HepG2 (cell line): ENCODE data around the gene TMCC2. TPM values are rescaled to one million over a fixed set of nuclear protein-coding genes. Genes with fewer than 3 reads are reported as not detected.
A peak's percentile ranks its signal among the peaks of the same experiment; 100 is the strongest.

Experiments used
- ATAC-seq: fragments of 200-7000 bp; cut with Tn5 transposase; 3 replicates; pipeline ENCODE4 v1.9.1; 2020; ENCODE audit warnings: mild to moderate bottlenecking, moderate library complexity
- BruUV-seq: library from RNA; stranded (reverse); fragments of 400-500 nt; replicated peaks from 2 replicates; lab custom pipeline; 2021; lab: Mats Ljungman, UMichigan
- CTCF ChIA-PET: fragments of 300-600 bp; formaldehyde crosslinking; extraction: SDS; loops from one replicate; lab custom pipeline; 2021; ENCODE audit warnings: low total read pairs, inconsistent platforms, low intra/inter-chr PET ratio; lab: Yijun Ruan, JAX
- POLR2A ChIA-PET: fragments of 350-600 bp; sonication (Branson Sonifier 250); formaldehyde crosslinking; loops from one replicate; lab custom pipeline; 2020; ENCODE audit warnings: antibody characterized with exemption, inconsistent platforms; lab: Yijun Ruan, JAX
- DNase-seq: peaks from one replicate; pipeline ENCODE4 v3.0.0-alpha.2; 2015; ENCODE audit warnings: low spot score
- FAIRE-seq: peaks from 3 replicates; lab custom pipeline; 2011; peaks lifted over from hg19 to GRCh38; lab: Jason Lieb, UNC
- H2AFZ ChIP-seq: one replicate; pipeline ENCODE4 v1.6.1; 2011; ENCODE audit warnings: low read length, inconsistent platforms
- H3K27ac ChIP-seq: fragments of 300-600 bp; 3 replicates; pipeline ENCODE4 v1.8.0; 2011; ENCODE audit warnings: mixed run types, mild to moderate bottlenecking, mixed read lengths, low read length, inconsistent platforms; ENCODE audit not compliant: insufficient read depth; ENCODE audit errors: extremely low read length
- H3K27me3 ChIP-seq, 2 experiments: fragments of 200-600 bp in 1 of 2; 2 replicates in 1 of 2; 3 replicates in 1 of 2; pipeline versions ENCODE4 v1.6.0 to v1.8.0; 2011; ENCODE audit warnings: low read length in 2 of 2, mild to moderate bottlenecking in 2 of 2, moderate library complexity in 2 of 2, inconsistent platforms in 1 of 2; ENCODE audit not compliant: insufficient read depth in 2 of 2, control insufficient read depth in 1 of 2
- H3K36me3 ChIP-seq, 2 experiments: fragments of 200-600 bp in 1 of 2; replicated peaks in 1 of 2; 2 replicates in 1 of 2; 3 replicates in 1 of 2; pipeline versions ENCODE4 v1.5.1 to v1.8.0; 2011; ENCODE audit warnings: low read length in 2 of 2, inconsistent platforms in 1 of 2; ENCODE audit not compliant: insufficient read depth in 2 of 2, control insufficient read depth in 1 of 2
- H3K4me1 ChIP-seq: 2 replicates; pipeline ENCODE4 v1.5.1; 2012; ENCODE audit warnings: low read length, inconsistent platforms; ENCODE audit not compliant: insufficient read depth
- H3K4me2 ChIP-seq: 2 replicates; pipeline ENCODE4 v1.6.0; 2011; ENCODE audit warnings: low read depth, low read length, inconsistent platforms
- H3K4me3 ChIP-seq, 3 experiments: fragments of 200-600 bp in 1 of 3; sonication (generic), shearing (Covaris generic) in 1 of 3; replicated peaks in 1 of 3; 2 replicates each; pipeline ENCODE4 v1.5.1; 2011 to 2016; ENCODE audit warnings: low read length in 3 of 3, inconsistent platforms in 2 of 3, low read depth in 2 of 3, mild to moderate bottlenecking in 2 of 3, control low read depth in 1 of 3, mixed read lengths in 1 of 3; ENCODE audit not compliant: insufficient read depth in 1 of 3
- H3K79me2 ChIP-seq: one replicate; pipeline ENCODE4 v1.6.1; 2011; ENCODE audit warnings: low read length, inconsistent platforms; ENCODE audit not compliant: insufficient read depth
- H3K9ac ChIP-seq: 2 replicates; pipeline ENCODE4 v1.6.0; 2011; ENCODE audit warnings: mild to moderate bottlenecking, low read depth, low read length, inconsistent platforms; ENCODE audit not compliant: insufficient read depth
- H3K9me3 ChIP-seq: 2 replicates; pipeline ENCODE4 v1.5.1; 2012; ENCODE audit warnings: mild to moderate bottlenecking, low read length
- H4K20me1 ChIP-seq: 2 replicates; pipeline ENCODE4 v1.6.0; 2011; ENCODE audit warnings: inconsistent platforms, mild to moderate bottlenecking, low read length, moderate library complexity; ENCODE audit not compliant: insufficient read depth
- ADNP ChIP-seq: sonication (generic); formaldehyde crosslinking; IDR thresholded peaks from 2 replicates; pipeline ENCODE4 v1.4.0; 2020; ENCODE audit warnings: missing genetic modification reagents
- GABPB1 ChIP-seq: IDR thresholded peaks from 2 replicates; pipeline ENCODE4 v1.6.1; 2016; ENCODE audit warnings: mild to moderate bottlenecking, missing genetic modification reagents, moderate library complexity, missing compliant biosample characterization
- GATAD1 ChIP-seq: IDR thresholded peaks from 2 replicates; pipeline ENCODE4 v1.6.1; 2016; ENCODE audit warnings: missing genetic modification reagents, missing compliant biosample characterization
- MIXL1 ChIP-seq: IDR thresholded peaks from 2 replicates; pipeline ENCODE4 v1.6.1; 2016
- MXD3 ChIP-seq: IDR thresholded peaks from 2 replicates; pipeline ENCODE4 v1.6.1; 2016; ENCODE audit warnings: mild to moderate bottlenecking, missing biosample characterization, missing genetic modification reagents
- PATZ1 ChIP-seq: sonication (generic); formaldehyde crosslinking; IDR thresholded peaks from 2 replicates; pipeline ENCODE4 v1.4.0; 2020; ENCODE audit warnings: missing genetic modification reagents
- RFX1 ChIP-seq: fragments of 450-650 bp; IDR thresholded peaks from 2 replicates; pipeline ENCODE4 v1.6.1; 2017
- SATB2 ChIP-seq: sonication (generic); formaldehyde crosslinking; IDR thresholded peaks from 2 replicates; pipeline ENCODE4 v1.5.0; 2020; ENCODE audit warnings: missing genetic modification reagents
- SNRNP70 ChIP-seq: fragments of 200-400 bp; formaldehyde crosslinking; IDR thresholded peaks from 2 replicates; pipeline ENCODE4 v1.6.1; 2017; ENCODE audit warnings: mild to moderate bottlenecking, low read depth, low read length, moderate library complexity
- THYN1 ChIP-seq: sonication (generic); formaldehyde crosslinking; IDR thresholded peaks from 2 replicates; pipeline ENCODE4 v1.8.1; 2023; ENCODE audit warnings: low read depth, mild to moderate bottlenecking, moderate library complexity, missing genetic modification reagents, borderline replicate concordance
- XRCC5 ChIP-seq: fragments of 200-400 bp; formaldehyde crosslinking; optimal IDR thresholded peaks from 2 replicates; pipeline ENCODE3; 2017; ENCODE audit warnings: mild to moderate bottlenecking, low read length
- ZNF143 ChIP-seq: sonication (generic); formaldehyde crosslinking; IDR thresholded peaks from 2 replicates; pipeline ENCODE4 v1.4.0; 2020; ENCODE audit warnings: missing genetic modification reagents
- ZNF263 ChIP-seq: sonication (generic); formaldehyde crosslinking; IDR thresholded peaks from 2 replicates; pipeline ENCODE4 v1.4.0; 2020; ENCODE audit warnings: missing genetic modification reagents
- ZNF276 ChIP-seq: sonication (generic); formaldehyde crosslinking; IDR thresholded peaks from 2 replicates; pipeline ENCODE4 v1.4.0; 2020; ENCODE audit warnings: mild to moderate bottlenecking, low read depth, missing genetic modification reagents
- ZNF567 ChIP-seq: sonication (generic); formaldehyde crosslinking; IDR thresholded peaks from 2 replicates; pipeline ENCODE4 v1.8.1; 2023; ENCODE audit warnings: mild to moderate bottlenecking, missing genetic modification reagents, borderline replicate concordance
- WGBS: methylation state at CpG from one replicate; pipeline ENCODE4 v1.1.6; 2017; ENCODE audit warnings: low lambda C conversion rate; 5-methylcytosine and 5-hydroxymethylcytosine counted together
- in situ Hi-C: cut with HindIII; loops from 2 replicates; pipeline ENCODE4 v1.10.0; 2017; ENCODE audit warnings: low pct_unique_long_range_greater_than_20kb; ENCODE audit not compliant: extremely low pct_ligation_motif_present
- intact Hi-C: fragments of 100-400 bp; cut with micrococcal nuclease; formaldehyde crosslinking; loops from one replicate; pipeline ENCODE4 v1.10.0; 2022; ENCODE audit not compliant: unreplicated experiment
- polyA plus RNA-seq, 8 experiments: library from polyadenylated mRNA; depleted of rRNA in 3 of 8; stranded (reverse) in 7 of 8; unstranded in 1 of 8; fragments of >200 nt; fragmentation: Illumina TruSeq in 4 of 8; extraction: Trizol in 4 of 8; gene quantifications; 2 replicates each; pipeline versions ENCODE4 v1.2.1 to v1.2.3, GENCODE V29; 2011 to 2016; ENCODE audit warnings: low read depth in 4 of 8, missing spikeins in 1 of 8, mixed read lengths in 1 of 8; ENCODE audit not compliant: insufficient read depth in 1 of 8
- total RNA-seq, 5 experiments: library from RNA; depleted of rRNA; stranded (reverse); fragments of >200 nt; fragmentation: Illumina TruSeq; extraction: Trizol; gene quantifications; 2 replicates each; pipeline ENCODE4 v1.2.3, GENCODE V29; 2016; ENCODE audit warnings: low read depth in 1 of 5

The TMCC2 gene
- total and polyA plus RNA-seq, 2 of the 13 experiments (the other 11 are each of a cell fraction or from before 2014, with no cell fraction given): 0.12 to 0.24 TPM

GRCh38 chr1:205287767-205288559, 60.2 kb downstream of the TMCC2 start:
- Histone ChIP-seq H3K4me1 (peaks cover 75% of the 10 kb centered on the region), H2AFZ (no peak overlapping the region)
- POLR2A ChIA-PET: interaction anchor here (1.2 kb wide), 1 partner anchor 30 kb away, joined by 3 read pairs; no protein-coding TSS in a partner anchor

GRCh38 chr1:205291596-205291995, 63.9 kb downstream of the TMCC2 start:
- in situ Hi-C loops: no loop called here
- Histone ChIP-seq H3K9me3 (no peaks in the 10 kb centered on the region), H3K27me3 (no peaks in the 10 kb centered on the region), H2AFZ (no peak overlapping the region), H4K20me1 (no peaks in the 10 kb centered on the region), H3K4me1 (peaks cover 78% of the 10 kb centered on the region), H3K9ac (no peak overlapping the region), H3K4me3 (no peak overlapping the region), H3K4me2 (no peak overlapping the region), H3K36me3 (no peaks in the 10 kb centered on the region), H3K79me2 (no peaks in the 10 kb centered on the region), H3K27ac (peak overlapping the region; percentile 17)
- CTCF ChIA-PET: no interaction called here
- ATAC-seq (no peak), DNase-seq (no peak), FAIRE-seq (no peak)
- WGBS: 83% methylated on average over 5 of the region's 6 CpGs
- POLR2A ChIA-PET: no interaction called here
- no TSS peak for BruUV-seq
- intact Hi-C loops: no loop called here
- no peak for TF ChIP-seq MXD3 (CRISPR knock-in tag)
- TF ChIP-seq MIXL1: no peak
- TF ChIP-seq XRCC5: no peak
- TF ChIP-seq SATB2 (CRISPR knock-in tag): no peak
- TF ChIP-seq ZNF276 (CRISPR knock-in tag): no peak
- TF ChIP-seq ADNP: no peak
- no peak for TF ChIP-seq SNRNP70
- TF ChIP-seq THYN1: no peak
- no peak for TF ChIP-seq RFX1
- no peak for TF ChIP-seq GABPB1 (CRISPR knock-in tag)
- TF ChIP-seq ZNF567 (CRISPR knock-in tag): no peak
- TF ChIP-seq PATZ1 (CRISPR knock-in tag): no peak
- no peak for TF ChIP-seq ZNF143
- no peak for TF ChIP-seq GATAD1 (CRISPR knock-in tag)

More at GRCh38 chr1:205287767-205288559, 60.2 kb downstream of the TMCC2 start:
- 45% methylated on average over 8 of the region's 8 CpGs for WGBS
- Histone ChIP-seq H3K9me3 (no peaks in the 10 kb centered on the region), H3K9ac (no peak overlapping the region), H3K79me2 (no peaks in the 10 kb centered on the region), H4K20me1 (no peaks in the 10 kb centered on the region), H3K4me3 (no peak overlapping the region), H3K27ac (no peak overlapping the region), H3K27me3 (no peaks in the 10 kb centered on the region), H3K36me3 (no peaks in the 10 kb centered on the region), H3K4me2 (0 out of 2 replicates have a peak overlapping the region, but pooled peaks have one; percentile 47)
- in situ Hi-C loops (no loop called here), intact Hi-C loops (no loop called here)
- DNase-seq (no peak), ATAC-seq (no peak), FAIRE-seq (no peak)
- BruUV-seq: no TSS peak
- CTCF ChIA-PET: no interaction called here
- no peak for TF ChIP-seq ZNF263
